ENCODE data around the gene DSG3.

The DSG3 gene

DNA sequence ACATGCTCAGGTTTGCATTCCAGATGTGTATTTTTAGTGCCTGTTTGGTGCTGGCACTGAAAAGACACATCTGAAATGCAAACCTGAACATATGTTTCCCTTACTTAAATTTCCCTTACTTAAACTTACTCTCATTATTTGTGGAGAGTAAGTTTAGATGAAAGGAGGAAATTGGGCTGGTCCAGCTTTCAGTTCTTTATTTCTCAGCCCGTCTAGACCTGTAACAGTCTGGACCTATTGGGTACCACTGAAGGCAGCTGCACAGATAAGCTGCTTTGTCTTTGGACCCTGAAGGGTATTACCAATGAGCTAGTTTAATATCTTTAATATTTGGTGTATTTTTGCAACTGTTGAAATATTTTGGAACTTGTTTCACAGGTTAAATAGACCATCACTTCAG is 17.0 kb upstream of the DSG3 start:
- no peak for DNase-seq

DNA sequence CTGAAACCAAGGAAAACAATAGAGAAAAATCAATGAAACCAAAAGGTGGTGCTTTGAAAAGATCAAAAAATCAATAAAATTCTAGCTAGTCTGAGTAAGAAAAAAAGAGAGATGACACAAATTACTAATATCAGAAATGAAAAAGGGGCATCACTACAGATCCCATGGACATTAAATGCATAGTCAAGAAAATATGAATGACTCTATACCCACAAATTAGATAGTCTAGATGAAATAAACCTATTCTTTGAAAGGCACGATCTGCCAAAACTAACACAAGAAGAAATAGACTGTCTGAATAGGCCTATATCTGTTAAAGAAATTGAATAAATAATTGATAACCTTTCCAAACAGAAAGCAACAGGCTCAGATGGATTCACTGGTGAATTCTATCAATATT is 15.2 kb upstream of the DSG3 start:
- DNase-seq, result no peak

DNA sequence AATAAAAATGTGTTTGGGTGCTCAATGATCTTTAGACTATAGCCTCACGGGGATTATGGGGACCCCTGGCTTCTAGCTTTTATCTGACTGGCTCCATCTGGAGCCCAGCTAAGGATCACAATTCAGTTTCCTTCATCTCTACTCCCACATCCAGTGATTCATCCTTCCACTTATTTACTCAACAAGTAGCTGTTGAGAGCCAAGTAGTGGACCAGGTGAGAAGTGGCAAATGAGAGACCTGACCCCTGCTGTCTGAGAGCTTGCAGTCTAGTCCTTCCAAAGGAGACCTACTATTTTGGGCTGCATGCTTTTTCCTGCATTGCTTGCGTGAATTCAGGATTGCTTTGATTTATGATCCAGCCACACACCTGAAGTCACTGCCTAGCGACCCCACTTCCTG is 10.7 kb upstream of the DSG3 start:
- DNase-seq, result no peak

DNA sequence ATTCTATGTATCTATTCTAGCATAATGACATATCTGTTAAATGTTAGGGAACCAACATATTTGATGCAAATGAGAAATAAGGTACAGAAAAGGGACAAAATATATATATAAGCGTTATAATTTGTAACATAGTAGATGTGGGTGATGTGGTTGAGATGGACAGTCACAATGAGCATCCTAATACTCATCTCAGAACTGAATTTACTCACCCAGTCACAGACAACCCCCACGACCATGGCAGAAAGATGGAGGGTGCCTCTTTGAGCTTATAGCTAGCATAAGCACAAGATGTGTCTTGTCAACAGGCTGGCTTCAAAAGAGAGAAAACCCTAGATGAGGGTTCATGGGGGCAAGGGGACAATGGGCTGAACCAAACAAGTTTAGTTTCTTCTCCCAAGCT is 9.1 kb upstream of the DSG3 start:
- no peak for DNase-seq

DNA sequence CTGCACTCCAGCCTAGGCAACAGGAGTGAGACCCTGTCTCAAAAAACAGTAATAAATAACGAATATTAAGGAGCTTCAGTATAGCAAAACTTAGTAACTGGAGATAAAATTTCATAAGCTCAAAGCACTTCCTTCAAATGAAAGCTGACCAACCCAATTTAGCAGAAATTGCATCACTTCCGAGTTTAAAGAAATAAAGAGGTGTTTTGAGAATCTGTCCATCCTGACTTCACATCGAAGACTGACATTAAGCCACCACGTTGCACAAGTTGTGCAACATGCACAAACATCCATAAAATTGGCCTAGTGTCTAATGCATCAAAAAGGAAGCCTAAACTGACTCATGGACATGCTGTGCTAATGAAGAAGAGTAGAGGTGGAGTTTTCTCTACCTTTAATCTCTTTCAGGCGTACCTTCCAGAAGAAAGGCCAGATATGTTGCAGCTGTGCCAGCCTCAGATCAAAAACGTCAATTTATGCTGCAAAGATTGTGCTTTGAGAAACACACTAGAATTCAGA is 7.7 kb upstream of the DSG3 start:
- no peak for DNase-seq

DNA sequence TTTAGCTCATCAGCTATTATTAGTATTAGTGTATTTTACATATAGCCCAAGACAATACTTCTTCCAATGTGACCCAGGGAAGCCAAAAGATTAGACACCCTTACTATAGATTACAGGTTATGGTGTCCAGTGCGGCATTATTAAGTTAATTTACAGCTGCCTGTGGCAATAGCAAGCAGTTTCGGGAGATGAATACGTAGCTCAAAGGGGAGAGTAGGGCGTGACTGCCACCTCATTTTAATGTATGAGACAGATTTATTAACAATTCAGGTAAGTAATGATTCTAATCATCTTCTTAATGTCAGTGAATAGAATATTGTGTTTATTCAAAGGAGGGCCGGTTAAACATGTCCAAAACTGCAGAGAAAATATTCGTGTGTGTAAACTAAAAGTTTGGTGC is 6.8 kb upstream of the DSG3 start:
- DNase-seq, result no peak

DNA sequence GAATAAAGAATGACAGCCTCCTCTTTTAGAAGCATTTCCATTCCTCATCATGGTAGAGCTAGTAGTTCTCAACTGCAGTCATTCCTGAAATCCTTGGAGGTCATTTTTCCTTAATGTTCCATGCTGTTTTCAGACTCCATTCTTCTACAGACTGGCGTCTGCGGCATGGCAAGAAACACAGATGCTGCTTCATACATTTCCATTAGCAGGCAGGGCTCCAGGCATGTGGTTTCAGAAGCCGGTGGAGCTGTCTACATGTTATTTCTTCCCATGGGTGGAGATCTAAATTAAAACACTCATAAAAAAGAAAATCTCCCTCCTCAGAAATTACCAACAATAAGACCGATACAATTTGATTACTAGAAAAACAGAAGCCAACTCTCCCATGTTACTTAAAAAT is 6.0 kb upstream of the DSG3 start:
- DNase-seq, result no peak

DNA sequence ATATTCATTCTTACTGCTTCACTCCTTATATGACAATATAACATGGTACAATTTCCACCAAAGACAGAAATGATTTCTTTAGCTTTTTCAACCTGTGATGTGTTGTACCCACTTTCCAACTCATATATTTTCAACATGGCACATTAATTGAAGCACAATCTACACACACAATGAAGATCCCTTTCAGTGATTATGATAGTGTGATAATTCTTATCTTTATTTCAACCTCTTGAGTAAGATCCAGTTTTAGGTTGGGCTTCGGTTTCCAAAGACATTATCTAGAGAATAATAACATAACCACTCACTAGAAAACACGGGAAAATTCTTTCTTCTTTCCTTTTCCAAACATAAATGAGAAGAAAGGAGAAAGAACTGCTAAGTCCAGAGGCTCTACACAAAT is 3.4 kb upstream of the DSG3 start:
- no peak for DNase-seq

DNA sequence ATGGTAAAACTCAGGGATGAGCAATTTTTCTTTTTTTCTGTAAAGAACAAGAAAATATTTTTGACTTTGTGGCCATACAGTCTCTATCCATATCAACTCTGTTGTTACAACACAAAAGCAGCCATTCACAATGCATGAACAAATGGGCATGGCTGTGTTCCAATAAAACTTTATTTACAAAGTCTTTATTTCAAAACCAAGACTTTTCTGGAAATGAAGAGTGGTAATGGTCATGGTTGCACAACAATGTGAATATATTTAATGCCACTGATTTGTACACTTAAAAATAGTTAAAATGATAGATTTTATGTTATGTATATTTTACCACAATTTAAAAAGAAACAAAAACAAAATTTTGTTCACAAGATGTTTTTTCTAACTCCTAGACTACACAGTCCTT is 1.6 kb upstream of the DSG3 start:
- no peak for DNase-seq

DNA sequence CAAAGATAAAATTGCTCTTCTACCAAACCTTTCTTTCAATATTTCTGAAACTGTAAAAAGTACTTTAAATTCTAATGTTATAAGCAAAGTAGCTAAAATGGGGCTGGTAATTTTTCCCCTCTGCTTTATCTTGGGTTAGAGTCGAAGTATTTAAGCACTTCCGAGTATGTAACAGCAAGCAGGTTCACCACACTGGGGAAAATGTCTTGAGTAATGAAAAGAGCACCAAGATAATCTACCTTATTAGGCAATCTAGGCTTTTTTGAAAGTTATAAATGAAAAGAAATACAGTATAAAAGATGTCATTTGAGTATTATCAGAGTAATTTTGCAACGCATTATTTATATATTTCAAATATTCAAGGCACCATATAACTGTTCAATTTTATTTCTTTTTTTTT is 687 bp upstream of the DSG3 start:
- DNase-seq, result no peak

DNA sequence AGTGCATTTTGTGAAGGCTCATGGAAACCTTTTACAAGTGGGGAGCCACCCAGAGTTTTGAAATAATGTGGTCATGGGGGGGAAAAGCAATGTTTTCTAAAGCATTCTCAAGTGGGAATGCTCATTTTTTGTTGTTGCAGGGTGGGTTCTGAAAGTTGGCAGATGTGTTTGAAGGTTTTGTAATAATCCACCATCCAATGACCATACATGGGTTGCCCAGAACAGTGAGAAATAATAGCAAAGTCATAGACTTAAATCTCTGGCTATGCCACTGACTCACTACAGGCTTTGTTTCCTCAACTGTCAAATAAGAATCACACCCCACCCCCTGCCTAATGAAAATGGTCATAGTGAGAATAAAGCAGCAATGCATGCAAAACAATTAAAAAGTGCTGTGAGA is 2.9 kb downstream of the DSG3 start:
- no peak for DNase-seq

DNA sequence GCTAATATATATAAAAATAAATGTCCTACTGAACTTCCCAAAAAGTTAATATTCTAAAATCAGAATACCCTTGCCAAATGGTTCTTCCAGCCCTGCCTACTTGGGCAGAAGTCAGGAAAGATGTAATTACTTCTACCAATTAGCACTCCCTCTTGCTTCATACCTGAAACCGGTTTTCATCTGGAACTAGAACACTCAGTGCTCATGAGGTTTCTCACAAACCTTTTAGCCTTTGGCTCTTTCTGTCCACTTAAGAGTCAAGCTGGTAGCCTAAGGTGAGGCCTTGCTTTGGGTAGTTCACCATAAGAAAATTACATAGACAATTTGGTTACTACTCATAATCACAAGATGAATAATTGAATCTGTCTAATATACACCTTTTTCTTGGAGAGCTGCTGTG is 4.1 kb downstream of the DSG3 start:
- DNase-seq, result no peak

DNA sequence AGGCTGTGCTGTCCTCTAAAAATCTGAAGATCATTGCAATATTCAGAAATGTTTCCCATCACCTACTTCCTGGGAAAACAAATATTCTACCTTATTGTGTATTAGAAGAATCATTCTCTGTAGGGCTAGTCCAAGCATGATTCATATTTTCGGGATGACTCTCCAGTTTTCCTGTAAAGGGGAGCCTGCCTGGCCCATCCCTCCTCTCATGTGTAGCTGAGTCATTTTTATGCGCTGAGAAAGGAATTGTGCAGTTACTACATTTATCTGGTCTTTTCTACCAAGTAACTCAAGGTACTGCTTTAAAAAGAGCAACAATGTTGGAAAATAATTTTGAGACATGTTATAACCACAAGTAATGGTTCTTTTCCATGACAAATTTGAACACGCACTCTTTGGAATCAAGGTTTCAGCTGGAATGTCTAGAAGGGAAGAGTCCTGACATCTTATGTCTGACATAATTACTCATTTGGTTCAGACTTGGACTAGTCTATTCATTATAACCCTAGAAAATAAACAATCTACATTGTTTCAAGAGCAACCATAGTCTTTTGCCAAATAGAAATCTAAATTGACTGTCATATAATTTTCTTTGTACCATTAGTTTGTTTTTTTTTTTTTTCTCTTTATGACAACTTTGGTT is 6.6 kb downstream of the DSG3 start:
- no peak for DNase-seq

DNA sequence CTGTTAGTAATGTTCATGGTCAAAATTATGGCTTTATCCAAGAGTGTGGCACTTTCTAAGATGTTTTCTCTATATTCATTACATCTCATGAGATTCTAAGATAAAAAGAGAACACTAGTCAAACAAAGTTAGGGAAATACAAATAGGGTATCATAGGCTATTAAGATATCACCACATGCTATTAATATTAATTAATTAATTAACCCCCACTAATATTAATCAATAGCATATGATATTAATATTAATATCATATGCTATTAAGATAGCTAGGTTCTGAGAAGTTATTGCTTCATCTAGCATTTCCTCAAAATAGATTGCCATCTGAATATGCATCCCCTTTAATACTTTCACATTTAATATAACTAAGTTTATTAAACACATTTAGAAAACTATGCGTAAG is 22.1 kb downstream of the DSG3 start:
- DNase-seq, result no peak

DNA sequence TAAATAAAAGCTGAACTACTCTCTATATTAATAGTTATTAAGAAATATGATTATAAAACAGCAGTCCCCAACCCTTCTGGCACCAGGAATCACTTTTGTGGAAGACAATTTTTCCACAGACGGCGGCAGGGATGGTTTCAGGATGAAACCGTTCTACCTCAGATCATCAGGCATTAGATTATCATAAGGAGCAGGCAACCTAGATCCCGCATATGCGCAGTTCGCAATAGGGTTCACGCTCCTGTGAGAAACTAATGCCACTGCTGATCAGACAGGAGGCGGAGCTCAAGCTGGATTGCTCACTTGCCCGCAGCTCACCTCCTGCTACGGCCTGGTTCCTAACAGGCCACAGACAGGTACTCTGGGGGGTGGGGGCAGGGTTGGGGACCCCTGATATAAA is 31.1 kb downstream of the DSG3 start:
- no peak for DNase-seq

DNA sequence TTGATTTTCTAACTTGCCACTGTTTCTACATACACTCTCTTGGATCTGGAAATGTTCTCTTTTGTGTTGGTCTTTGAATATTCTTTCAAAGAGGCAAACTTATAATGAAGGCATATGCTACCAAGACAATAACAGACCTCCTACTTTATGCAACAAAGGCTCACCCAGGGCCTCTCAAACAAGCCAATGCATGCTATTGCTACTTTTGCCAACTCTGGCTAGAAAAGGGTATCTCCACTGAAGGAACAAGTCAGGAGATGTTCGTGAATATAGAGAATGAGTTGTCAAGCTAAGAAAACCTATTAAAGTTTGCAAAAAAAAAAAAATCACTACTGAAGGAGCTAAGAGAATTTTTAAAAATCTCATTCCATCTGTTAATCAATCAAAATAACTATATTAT is 34.5 kb downstream of the DSG3 start:
- no peak for DNase-seq

DNA sequence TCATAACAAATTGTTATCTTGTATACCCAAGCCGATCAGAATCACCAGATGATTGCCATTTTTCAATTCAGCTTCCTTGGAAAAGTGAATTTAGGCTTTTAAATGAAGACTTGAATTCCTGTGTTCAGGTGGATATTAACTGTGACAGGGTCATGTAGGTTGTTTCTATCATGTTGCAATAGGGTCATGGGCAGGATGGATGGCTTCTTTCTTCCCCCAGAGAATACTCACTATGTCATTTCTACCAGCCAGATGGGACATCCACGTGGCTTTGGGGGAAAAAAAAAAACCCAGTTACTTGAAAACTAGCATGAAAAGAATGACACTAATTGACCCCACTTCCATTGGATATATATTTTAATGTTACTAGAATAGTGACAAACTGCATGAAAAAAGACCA is 35.9 kb downstream of the DSG3 start:
- DNase-seq, result no peak

DNA sequence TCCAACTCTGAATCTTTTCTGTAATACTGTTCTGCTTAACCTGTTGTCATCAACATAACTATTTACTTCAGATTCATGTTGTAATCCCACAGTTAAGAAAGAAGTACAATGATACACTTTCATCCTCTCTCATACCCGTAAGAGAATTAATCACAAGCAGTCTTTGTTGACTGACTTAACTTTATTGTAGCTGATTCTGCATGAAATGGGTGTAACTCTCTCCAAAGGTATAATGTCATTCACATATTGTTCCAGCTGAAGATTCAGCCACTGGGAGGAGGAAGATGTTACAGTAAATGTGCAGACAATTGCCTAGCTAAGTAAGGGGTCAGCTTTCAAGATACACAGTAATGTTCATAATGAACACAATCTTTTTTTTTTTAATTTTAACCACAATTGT is 36.9 kb downstream of the DSG3 start:
- DNase-seq, result no peak

DNA sequence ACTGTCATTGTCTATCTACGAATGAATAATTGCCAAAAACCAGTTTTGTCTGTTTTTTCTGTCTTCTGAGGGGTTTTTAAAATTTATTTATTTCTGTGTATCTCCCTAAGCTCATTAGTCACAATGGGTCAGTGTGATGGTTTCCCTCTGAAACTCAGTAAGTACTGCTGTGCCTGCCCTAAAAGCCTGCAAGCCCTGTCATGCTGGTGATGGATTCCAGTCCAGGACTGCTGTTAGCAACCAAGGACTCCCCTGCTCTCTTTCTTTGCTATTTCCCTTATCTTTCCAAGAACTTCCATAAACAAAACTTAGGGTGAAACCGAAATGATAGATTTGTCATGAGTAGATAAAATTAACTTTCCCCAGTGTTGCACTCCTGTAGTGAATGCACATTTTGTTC is 38.6 kb downstream of the DSG3 start:
- DNase-seq, result no peak

DNA sequence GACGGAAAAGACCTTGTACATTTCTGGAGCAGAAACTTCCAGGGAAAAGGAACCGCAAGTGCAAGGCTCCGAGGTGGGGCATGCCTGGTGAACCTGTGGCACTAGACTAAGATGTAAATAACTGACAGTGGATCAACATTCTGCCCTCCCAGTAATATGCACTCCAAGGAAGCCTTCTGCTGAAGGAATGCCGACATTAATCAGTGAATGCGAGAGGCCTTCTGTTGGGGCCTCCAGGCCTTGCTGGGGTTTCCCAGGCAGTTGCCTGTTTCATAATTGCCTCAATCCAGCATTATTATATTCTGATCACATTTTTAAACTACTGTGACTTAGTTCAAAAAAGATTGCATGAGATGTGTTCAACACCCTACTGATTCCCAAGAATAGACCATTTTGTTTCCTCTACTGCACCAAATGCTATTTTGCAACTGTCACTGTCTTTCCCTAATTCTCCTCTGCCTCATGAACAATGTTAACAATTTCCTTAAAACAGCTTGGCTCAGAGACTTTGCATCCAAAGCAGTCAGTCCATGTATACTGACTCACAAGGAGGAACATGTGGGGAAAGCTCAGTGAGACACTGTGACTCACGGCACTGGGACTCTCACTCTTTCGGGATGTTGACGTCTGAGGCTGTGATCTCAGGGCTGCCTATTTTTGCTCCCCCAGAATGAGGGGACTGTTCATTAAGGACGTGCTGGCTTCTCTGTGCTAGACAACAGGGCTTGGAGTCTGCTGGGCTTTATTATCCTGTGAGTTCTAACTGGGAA is 39.9 kb downstream of the DSG3 start:
- DNase-seq, result no peak

DNA sequence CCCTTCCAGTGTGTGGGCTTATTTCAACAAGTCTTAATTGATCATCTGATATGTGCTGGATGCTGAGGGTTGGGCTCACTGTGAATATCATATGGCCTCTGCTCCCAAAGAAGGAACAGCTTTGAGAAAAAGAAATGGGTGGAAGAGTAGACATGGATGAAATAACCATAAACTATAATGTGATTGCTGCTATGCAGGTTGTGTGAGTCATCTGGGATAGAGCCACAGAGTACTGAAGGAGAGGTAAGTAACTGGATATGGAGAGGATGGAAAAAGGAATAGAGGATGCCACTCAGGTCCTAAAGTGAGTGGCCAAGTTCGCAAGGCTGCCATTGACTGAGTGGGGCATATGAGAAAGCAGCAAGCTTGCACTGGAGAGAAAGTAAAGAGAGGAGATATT is 41.8 kb downstream of the DSG3 start:
- DNase-seq, result no peak

DNA sequence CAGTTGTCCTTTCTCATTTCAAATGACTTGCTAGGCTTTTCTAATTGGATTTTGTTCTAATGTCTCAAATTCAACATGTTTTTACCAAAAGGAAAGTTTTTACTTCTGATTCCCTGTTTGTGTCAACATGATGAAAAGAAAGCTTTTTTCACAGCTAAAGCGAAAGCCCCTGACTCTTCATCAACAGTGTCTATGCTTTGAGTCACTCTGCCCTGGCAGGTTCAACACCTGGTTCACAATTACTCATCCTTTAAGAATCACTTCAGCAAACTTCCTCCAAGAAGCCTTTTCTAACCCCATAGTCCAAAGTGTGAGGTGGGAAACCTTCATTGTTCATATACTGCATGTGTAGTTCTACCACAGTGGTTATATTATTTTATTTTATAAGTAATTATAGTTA is 42.8 kb downstream of the DSG3 start:
- DNase-seq, result no peak

DNA sequence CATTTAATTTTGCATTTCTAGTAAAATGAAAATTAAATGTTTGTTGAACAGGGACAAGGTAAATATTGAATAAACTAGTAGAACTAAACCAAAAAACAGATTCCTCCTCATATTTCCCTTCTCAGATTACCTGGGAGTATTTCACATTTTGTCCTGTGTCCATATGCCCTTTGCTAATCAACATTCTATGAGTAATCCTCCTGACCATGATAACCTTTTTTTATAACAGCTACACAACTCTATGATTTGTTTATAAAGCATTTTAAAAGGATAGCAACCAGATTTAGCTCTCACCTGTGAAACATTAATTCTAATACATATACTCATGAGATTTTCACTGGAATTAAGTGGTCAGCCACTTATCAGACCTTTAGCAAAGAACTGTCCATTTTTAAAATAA is 43.3 kb downstream of the DSG3 start:
- DNase-seq, result no peak

DNA sequence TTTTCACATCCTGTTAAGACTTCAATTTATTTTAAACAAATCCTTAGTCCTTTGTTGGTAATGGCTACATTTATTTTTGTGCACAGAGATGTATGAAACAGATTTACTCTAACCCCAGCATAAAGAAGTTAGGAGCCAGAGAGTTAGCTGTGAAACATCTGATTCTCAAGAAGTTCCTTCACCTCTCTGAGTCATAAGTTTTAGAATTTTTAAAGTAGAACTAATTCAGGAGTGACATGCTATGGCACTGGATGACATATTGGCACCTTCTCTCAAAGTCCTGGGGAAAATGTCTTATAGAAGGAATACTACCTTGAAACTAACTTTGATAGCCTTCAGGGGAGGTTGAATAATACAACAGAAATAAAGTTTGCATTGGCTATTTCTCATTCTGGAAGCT is 44.0 kb downstream of the DSG3 start:
- no peak for DNase-seq

DNA sequence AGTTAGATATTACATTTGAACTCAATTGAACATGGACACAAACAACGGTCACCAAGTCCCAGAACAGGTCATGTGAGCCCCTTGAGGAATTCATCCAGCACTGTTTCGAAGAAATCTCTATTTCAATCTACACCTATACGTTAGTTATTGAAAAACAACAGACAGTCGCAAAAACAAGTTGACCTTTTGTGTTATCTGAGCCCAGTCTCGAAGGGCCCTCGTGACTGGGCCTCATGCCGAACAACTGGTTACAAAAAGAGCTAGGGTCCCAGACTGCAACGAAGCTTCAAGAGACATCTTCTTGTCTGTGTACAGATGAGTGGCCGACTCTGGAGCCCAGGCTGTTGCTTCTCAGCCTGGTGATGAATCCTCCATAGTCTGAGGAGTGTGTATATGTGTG is 45.1 kb downstream of the DSG3 start:
- no peak for DNase-seq

Data from NCI-H1930 (cell line).